ENCODE data around the gene MYH15.

MYH15 gene

GRCh38 chr3:108331792-108332191 is 178.6 kb downstream of the MYH15 start:
- no peak overlapping the region for H3K27ac Mint-ChIP-seq
- H3K36me3 Mint-ChIP-seq (ENCODE audit: low read depth): no peaks in the 10 kb centered on the region
- peaks cover 7% of the 10 kb centered on the region for H3K9me3 Mint-ChIP-seq
- no peak overlapping the region for H3K4me3 Mint-ChIP-seq
- no peak for TF ChIP-seq CTCF (IDR thresholded peaks at IDR 0.05)
- no peak for DNase-seq
- H3K4me1 Mint-ChIP-seq: no peaks in the 10 kb centered on the region
- no peaks in the 10 kb centered on the region for H3K27me3 Mint-ChIP-seq (ENCODE audit: low read depth, poor library complexity)
